Right renal pelvis (tissue), 4 donors: ENCODE measurements around the gene TMEM126A. TPM values are rescaled to one million over a fixed set of nuclear protein-coding genes. Genes with fewer than 3 reads are reported as not detected.
"Not testable (repeated sequence)": the region's sequence is repeated elsewhere in the genome, so short reads cannot be mapped to it uniquely, and the experiment has no call there.

Experiments used
- DNase-seq, 4 donors: peaks; one replicate each; pipeline ENCODE4 v3.0.0-alpha.2; 2013; ENCODE audit warnings: low read depth in 4 of 4, low spot score in 3 of 4, missing footprints in 1 of 4
- polyA plus RNA-seq, 4 donors: library from polyadenylated mRNA; unstranded; fragments of 120-200 nt; gene quantifications; one replicate each; pipeline ENCODE4 v1.2.1, GENCODE V29; 2013; ENCODE audit not compliant: insufficient read length in 4 of 4

Gene TMEM126A
- polyA plus RNA-seq, result 10 to 100 TPM; 32.6 to 36.4 (median 34.3) TPM

DNA sequence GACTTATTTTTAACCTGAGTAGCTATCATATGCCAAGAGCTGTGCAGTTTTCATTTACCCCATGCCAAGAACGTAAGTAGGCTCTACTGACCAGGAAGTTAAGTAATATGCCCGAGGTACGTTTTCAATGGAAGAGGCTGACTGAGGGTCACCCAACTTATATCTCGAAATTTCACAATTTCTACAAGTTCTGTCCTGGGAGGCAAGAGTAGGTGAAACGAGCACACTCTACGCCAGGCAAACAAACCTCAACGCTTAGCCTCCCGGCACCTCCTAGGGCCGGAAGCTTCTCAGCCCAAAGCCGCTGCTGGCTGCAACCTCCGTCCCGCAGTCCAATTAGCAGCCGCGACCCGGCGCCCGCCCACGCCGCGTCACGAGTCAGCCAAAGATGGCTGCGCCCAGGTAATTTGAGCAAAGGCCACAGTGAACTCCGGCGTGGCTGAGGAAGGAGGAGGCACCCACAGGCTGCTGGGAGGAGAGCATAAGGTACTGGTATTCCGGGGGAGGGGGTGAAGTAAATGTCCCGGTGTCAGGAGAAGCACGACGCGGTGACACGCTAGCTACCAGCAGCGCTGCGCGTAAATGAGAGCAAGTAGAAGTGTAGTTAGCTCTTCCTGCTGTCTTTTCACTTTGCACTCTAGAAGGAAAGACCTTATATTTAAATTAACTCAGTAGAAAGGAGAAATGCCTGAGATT, at the start of gene TMEM126A:
TMEM126A (plus strand) TSS at position 364 of the 696 bp plus-strand sequence. CDS start 2,289 bp downstream, outside the sequence.
- DNase-seq, result peak; percentile 74 to 80 (median 76)

DNA sequence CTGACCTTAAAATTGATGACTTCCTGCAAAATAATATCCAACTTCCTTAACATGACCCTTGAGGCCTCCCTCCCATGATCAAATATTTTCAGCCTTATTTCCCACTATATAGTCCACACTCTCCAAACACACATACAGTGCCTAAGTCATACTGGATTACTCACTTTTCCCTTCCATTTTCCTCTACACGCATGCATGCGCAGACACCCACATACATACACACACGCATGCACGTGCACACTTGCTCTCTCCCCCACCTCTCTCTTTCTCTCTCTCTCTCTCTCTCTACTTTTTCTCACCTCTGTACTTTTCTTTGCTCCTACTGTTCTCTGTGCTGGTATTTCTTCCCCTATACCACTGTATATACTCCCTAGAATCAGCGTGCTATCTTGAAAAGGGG, 48.7 kb upstream of the TMEM126A start:
- DNase-seq, result no peak

DNA sequence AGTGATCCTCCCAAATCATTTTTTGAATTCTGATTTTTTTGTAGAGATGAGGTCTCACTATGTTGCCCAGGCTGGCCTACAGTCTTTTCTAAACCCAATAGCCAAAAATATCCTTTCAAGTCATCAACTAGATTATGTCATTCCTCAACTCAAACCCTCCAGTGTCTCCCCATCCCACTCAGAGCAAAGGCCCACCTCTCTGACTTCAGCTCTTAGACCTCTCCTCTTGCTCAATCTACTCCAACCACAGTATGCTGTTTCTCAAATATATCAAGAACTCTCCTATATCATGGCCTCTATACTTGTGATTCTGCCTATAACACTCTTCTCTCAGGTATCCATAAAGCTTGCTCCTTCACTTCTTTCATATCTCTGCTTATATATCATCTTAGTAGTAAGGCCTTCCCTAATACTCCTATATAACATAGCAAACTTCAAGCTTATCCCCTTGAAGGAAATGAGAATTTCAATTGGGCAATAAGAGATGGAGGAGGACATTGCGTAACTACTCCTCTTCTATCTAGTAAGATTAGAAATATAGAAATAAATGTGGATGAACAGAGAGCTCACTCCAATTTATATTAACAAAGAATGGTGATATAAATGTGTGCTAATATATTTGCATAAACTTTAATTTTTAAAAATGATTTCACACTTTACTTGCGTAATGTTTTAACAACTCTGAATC, 45.1 kb upstream of the TMEM126A start:
- no peak for DNase-seq

DNA sequence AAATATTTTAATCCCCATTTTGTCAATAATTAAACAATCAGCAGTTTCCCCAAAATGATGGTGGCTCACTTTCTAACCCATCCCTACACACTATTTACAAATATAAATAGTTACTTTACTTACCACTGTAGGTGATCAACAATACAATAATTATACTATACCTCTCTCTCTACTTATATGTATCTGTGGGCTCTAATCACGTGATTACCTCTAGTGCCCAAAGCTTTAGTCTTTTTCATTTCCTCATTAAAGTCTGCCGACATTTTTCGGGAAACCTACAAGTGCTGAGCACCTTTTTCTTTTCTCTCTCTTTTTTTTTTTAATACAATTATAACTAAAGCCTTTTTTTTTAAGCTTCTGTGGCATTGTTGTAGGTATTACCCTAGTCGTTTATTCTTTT, 44.5 kb upstream of the TMEM126A start:
- no peak for DNase-seq

DNA sequence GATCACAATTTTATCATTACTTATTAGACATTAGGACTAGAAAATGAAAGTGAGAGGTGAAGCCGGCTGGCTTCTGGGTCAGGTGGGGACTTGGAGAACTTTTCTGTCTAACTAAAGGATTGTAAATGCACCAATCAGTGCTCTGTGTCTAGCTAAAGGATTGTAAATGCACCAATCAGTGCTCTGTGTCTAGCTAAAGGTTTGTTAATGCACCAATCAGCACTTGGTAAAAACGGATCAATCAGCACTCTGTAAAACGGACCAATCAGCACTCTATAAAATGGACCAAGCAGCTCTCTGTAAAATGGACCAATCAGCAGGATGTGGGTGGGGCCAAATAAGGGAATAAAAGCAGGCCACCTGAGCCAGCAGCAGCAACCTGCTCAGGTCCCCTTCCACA, 41.5 kb upstream of the TMEM126A start:
- DNase-seq, result not testable (repeated sequence)

DNA sequence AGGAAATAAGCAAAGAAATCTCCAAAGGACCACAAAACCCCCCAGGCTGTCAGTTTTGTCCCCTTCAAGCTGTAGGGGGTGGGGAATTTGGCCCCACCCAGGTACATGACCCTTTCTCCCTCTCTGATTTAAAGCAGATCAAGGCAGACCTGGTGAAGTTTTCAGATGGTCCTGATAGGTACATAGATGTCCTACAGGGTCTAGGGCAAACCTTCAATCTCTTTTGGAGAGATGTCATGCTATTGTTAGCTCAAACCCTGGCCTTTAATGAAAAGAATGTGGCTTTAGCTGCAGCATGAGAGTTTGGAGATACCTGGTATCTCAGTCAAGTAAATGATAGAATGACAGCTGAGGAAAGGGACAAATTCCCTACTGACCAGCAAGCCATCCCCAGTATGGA, 39.1 kb upstream of the TMEM126A start:
- DNase-seq, result not testable (repeated sequence)

DNA sequence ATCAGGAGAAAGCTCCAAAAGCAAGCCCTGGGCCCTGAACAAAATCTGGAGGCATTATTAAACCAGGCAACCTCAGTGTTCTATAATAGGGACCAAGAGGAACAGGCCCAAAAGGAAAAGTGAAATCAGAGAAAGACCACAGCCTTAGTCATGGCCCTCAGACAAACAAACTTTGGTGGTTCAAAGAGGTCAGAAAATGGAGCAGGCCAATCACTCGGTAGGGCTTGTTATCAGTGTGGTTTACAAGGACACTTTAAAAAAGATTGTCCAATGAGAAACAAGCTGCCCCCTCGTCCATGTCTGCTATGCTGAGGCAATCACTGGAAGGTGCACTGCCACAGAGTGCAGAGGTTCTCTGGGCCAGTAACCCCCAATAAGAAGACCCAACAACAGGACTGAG, 38.5 kb upstream of the TMEM126A start:
- not testable (repeated sequence) for DNase-seq

DNA sequence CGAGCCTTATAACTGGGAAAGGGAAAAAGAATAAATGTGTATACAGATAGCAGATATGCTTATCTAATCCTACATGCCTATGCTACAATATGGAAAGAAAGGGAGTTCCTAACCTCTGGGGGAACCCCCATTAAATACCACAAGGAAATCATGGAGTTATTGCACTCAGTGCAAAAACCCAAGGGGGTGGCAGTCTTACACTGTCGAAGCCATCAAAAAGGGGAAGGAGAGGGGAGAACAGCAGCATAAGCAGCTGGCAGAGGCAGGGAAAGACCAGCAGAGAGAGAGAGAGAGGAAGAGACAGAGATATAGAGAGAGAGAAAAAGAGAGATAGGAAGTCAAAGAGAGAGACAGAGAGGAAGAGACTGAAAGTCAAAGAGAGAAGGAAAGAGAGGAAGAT, 36.1 kb upstream of the TMEM126A start:
- DNase-seq, result not testable (repeated sequence)

DNA sequence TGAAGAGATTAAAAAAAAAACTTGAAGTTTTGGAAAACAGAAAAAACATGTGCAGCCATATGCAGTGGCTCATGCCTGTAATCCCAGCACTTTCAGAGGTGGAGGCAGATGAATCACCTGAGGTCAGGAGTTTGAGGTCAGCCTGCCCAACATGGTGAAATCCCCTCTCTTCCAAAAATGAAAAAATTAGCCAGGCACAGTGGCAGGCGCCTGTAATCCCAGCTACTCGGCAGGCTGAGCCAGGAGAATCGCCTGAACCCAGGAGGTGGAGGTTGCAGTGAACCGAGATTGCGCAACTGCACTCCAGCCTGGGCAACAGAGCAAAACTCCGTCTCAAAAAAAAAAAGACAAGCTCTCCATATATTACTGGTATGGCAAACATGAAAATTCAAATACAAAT, 28.3 kb upstream of the TMEM126A start:
- DNase-seq, result no peak

DNA sequence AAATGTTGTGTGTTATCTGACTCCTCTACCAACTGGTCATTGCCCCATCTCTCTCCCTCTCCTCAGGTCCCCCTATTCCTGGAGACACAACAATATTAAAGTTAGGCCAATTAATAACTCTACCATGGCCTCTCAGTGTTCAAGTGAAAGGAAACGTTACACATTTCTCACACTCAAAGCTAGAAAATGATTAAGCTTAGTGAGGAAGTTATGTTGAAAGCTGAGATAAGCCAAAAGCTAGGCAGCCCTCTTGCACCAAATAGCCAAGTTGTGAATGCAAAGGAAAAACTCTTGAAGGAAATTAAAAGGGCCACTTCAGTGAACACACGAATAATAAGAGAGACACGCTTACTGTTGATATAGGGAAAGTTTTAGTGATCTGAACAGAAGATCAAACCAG, 27.5 kb upstream of the TMEM126A start:
- no peak for DNase-seq

DNA sequence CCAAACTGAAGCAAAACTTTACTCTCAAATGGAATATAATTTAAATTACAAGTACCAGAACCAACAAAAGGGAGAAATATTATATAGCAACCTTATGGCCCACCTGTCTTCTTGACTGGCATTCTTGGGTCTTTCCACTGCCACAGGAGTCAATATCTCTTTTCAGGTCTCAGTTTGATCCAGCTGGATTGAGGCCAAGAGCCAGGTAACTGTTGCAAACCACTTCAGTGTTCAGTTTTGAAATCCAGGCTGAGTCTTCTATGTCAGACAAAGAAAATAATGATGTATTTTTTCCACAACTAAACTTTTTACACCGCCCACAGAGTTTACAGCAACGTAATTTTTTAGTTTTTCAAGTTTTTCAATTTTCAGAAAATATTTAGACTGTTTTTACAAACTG, 21.3 kb upstream of the TMEM126A start:
- no peak for DNase-seq

DNA sequence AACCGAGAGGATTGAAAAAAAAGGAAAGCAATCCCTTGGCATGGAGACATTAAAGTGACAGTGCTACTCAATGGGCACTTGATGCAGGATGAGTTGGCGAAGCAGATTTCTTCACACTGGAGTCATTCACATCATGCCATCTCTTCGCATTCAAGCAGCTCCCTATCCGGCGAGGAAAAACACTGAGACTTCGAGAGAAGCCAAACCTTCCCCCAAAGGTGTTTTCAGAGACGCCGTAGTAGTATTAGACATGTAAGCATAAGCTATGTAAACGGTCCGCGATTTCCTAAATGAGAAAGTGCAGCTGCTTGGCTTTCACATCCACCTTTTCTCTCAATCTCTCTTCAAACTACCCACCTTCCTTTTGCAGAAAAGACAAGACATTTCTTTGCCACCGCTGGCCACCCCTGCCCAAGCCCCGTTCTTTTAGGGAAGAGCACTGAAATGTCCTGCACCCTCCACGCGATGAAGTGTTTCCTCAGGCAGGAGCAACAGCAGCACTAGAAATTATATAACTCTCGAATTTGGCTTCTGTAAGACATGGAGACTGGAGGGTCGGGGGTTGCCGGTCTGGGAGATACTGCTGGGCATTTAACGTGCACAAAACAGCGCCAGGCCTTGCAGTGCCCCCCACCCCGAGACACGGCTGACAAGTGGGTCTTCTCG, 20.3 kb upstream of the TMEM126A start, which contains the start of gene DLG2:
DLG2 (minus strand) TSS at position 13 of the 666 bp plus-strand sequence.
- peak in 3 of 4 donors; percentile 23 to 32 (median 25) for DNase-seq

DNA sequence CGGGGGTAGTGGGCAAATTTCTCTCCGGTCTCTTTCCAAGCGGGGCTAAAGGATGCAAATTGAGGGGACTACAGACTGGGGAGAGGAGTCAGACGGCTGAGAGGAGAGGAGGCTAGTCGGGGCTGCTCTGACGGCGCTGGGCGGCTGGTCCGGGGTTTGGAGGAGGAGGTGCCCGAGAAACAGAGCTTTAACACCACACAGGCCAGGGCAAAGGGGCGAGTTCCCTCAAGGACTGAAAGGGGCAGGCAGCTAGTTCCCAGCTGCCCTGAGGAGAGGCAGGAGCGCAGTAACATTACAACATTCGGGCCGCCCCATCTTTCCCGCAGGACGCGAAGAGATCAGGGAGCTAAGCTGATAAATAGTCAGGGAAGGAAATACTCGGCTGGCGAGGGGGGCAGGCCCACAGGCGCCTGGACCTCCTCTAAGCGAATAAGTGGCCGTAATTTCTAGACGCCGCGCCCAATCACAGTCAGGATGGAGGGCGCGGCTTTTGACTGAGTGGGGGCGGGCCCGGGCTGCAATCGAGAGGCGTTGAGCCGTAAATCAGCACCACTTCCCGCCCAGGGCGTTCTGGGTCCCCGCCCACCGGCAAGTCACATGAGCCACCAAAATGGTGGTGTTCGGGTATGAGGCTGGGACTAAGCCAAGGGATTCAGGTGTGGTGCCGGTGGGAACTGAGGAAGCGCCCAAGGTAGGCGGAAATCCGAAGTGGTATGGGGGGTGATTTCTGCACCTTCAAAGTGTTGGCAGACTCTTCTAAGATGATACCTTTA, 19.6 kb upstream of the TMEM126A start, which contains the start of gene TMEM126B:
TMEM126B (plus strand) TSS at position 596 of the 773 bp plus-strand sequence; CDS start at position 611, 15 bp downstream.
- peak; percentile 92 to 97 (median 95) for DNase-seq

DNA sequence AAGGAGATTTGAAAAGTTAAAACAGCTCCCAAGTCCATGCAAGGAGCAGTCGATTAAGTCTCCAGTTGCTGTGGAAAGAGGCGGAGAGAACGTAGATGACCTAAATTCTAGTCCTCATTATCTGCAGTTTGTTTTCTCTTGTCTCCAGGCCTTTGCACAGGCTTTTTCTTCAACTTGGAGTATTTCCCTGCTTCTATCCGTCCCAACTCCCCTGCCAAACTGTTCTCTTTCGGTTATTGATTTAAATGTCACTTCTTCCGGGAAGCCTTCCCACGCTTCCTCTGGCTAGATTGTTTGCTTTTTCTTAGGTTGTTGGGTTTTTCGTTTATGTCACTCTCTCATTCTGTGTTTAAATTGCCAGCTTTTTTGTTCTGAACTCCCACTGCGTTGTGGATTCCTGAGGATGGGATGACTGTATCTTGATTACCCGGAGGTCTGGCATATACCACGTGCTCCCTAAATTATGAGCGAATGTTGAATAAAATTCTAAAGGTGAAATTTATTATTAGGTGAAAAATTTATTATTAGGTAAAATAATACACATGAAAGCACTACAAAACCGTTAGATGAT, 18.9 kb upstream of the TMEM126A start:
- no peak for DNase-seq

DNA sequence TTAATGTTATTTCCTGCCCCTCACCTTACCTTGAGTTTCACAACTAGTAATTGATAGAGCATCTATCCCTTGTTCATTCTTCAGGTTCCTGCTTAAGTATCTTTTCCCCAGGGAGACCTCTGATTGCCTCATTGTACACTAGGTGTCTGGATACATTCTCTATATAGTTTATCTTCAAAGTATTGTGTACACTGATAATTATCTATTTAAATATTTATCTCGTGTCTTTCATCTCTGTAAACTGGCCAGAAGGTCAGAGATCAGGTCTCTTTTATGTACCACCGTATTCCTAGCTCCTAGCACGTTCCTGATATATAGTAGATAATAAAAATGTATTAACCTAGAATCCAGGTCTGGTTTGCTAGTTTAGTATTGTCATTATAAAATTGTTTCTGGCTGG, 13.0 kb upstream of the TMEM126A start:
- DNase-seq, result no peak

DNA sequence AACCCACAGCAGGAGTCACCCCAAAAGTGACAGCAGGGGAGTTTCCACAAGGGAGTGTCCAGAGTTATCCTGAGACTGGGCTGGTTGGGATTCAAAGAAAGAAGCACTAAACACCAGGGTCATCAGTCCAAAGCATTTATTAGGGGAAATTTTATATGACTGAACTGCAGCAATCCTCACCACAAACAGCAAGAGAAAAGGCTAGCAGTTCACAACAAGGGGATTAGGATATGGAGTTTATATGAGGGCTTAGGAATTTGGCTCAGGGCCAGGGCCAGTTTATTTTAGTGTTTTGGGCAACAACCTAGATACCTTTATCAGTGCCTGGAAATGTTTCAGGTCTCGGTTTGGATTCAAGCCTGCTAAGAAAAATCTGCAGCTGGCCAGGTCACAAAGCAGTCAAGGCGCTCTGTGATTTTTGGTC, 4.6 kb upstream of the TMEM126A start:
- DNase-seq, result no peak

DNA sequence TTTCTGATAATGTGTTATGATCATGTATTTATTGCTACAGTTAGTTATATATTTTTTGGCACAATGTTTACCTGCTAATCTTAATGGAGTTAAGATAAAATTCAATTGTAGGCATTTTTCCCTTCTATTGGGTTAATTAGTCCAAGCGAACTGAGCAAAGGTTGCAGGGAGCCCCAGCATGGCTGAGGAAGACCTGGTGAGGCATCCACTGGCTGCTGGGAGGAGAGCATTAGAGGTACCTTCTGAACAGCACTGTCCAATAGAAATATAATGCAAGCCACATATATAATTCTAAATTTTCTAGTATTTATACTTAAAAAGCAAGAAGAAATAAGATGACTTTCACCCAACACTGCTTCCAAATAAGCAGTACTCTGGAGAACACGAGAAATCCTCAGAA, 689 bp upstream of the TMEM126A start:
- DNase-seq, result no peak

DNA sequence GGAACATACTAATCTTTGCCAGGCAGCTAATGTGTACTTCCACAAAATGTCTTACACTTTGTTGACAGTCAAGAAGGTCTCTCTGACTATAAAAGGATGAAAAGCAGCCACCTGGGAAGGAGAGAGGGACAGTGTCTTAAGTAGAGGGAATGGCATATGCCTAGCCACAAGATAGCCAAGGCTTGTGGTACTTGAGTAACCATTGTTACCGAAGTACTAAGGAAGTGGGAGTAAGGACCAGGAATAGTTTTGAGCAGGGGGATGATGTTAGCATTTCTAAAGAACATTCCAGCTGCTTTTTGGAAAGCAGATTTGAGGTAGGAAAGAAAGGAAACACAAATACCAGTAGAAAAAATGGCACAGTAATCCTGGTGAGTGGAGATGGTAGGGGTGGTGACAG, 3.4 kb downstream of the TMEM126A start:
- DNase-seq, result no peak

DNA sequence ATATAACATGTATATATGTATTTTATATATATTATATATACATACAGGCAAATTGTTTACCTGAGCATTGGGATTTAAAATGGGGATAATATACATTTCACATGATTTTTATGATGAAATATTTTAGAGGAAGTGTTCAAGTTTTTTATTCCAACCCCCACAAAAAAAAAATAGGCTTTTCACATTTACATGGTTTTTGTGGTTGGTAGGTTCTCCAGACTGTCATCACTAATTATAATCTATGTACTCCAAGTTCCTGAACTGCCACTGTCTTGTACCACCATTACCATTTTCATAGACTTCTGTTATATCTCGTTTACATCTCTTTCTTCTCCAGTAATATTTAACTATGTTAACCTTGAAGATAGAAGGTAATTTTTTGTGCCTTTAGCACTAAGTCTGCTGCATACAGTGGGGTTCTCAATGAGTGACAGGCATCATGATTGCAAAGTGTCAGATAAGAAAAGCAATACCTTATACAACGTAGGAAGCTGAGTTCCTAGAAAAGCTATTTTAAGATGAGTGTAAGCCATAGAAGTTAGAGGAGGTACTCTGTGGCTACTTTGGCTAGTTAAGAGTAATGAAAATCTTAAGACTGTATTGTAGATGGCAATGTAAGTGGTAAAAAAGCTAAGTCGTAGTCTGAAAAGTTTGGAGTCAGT, 5.2 kb downstream of the TMEM126A start:
- no peak for DNase-seq

DNA sequence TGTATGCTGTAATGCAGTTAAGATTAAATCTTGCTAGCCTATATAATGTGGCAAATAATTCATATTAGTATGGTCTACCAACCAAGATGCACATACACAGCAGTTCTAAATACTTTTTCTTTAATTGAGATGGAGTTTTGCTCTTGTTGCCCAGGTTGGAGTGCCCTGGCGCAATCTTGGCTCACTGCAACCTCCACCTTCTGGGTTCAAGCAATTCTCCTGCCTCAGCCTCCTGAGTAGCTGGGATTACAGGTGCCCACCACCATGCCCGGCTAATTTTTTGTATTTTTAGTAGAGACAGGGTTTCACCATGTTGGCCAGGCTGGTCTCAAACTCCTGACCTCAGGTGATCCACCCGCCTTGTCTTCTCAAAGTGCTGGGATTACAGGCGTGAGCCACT, 6.6 kb downstream of the TMEM126A start:
- DNase-seq, result not testable (repeated sequence)
